IPS-20b (cell line): ENCODE results near the gene CDK9.
"Not testable (repeated sequence)": the region's sequence is repeated elsewhere in the genome, so short reads cannot be mapped to it uniquely, and the experiment has no call there.

ENCODE experiments used
- H3K27ac ChIP-seq: one replicate; pipeline ENCODE4 v1.5.1; 2013; ENCODE audit warnings: low read length
- H3K27me3 ChIP-seq: 2 replicates; pipeline ENCODE4 v1.6.1; 2013; ENCODE audit warnings: mild to moderate bottlenecking, low read length, inconsistent platforms; ENCODE audit not compliant: insufficient read depth
- H3K36me3 ChIP-seq: 2 replicates; pipeline ENCODE4 v1.6.1; 2013; ENCODE audit warnings: low read depth, mild to moderate bottlenecking, inconsistent platforms, low read length, moderate library complexity; ENCODE audit not compliant: insufficient read depth
- H3K4me1 ChIP-seq: 2 replicates; pipeline ENCODE4 v1.6.1; 2013; ENCODE audit warnings: mild to moderate bottlenecking, control low read depth, inconsistent platforms, low read length, moderate library complexity; ENCODE audit not compliant: insufficient read depth
- H3K4me3 ChIP-seq: 2 replicates; pipeline ENCODE4 v1.5.1; 2013; ENCODE audit warnings: mild to moderate bottlenecking, low read length, inconsistent platforms
- H3K9ac ChIP-seq: 2 replicates; pipeline ENCODE4 v1.6.1; 2013; ENCODE audit warnings: low read depth, mild to moderate bottlenecking, inconsistent platforms, low read length, moderate library complexity
- H3K9me3 ChIP-seq: 2 replicates; pipeline ENCODE4 v1.6.1; 2013; ENCODE audit warnings: mild to moderate bottlenecking, low read depth, low read length, inconsistent platforms; ENCODE audit not compliant: insufficient read depth

The CDK9 gene

GRCh38 chr9:127753148-127753547, 32.7 kb upstream of the CDK9 start:
- H3K4me3 ChIP-seq: no peak overlapping the region
- H3K27me3 ChIP-seq: peaks cover 48% of the 10 kb centered on the region
- H3K9ac ChIP-seq: no peak overlapping the region
- peaks cover 4% of the 10 kb centered on the region for H3K4me1 ChIP-seq
- no peak overlapping the region for H3K27ac ChIP-seq
- H3K36me3 ChIP-seq: peaks cover 19% of the 10 kb centered on the region
- H3K9me3 ChIP-seq: no peaks in the 10 kb centered on the region

- Histone ChIP-seq H3K4me1 (peaks cover 4% of the 10 kb centered on the region), H3K27ac (no peak overlapping the region), H3K4me3 (peak overlapping the region; percentile 71; the same call in 1 of the 2 replicates), H3K9ac (no peak overlapping the region), H3K27me3 (peaks cover 48% of the 10 kb centered on the region), H3K9me3 (no peaks in the 10 kb centered on the region), H3K36me3 (peaks cover 17% of the 10 kb centered on the region)
Measured at GRCh38 chr9:127753622-127754021, 32.2 kb upstream of the CDK9 start.

GRCh38 chr9:127754099-127755060, 31.5 kb upstream of the CDK9 start:
- H3K4me3 ChIP-seq: peak overlapping the region; percentile 71
- H3K27me3 ChIP-seq: peaks cover 48% of the 10 kb centered on the region
- peaks cover 4% of the 10 kb centered on the region for H3K4me1 ChIP-seq
- no peak overlapping the region for H3K27ac ChIP-seq
- H3K9me3 ChIP-seq: no peaks in the 10 kb centered on the region
- H3K36me3 ChIP-seq: peaks cover 10% of the 10 kb centered on the region
- peak overlapping the region; percentile 63; the same call in 1 of the 2 replicates for H3K9ac ChIP-seq

DNA sequence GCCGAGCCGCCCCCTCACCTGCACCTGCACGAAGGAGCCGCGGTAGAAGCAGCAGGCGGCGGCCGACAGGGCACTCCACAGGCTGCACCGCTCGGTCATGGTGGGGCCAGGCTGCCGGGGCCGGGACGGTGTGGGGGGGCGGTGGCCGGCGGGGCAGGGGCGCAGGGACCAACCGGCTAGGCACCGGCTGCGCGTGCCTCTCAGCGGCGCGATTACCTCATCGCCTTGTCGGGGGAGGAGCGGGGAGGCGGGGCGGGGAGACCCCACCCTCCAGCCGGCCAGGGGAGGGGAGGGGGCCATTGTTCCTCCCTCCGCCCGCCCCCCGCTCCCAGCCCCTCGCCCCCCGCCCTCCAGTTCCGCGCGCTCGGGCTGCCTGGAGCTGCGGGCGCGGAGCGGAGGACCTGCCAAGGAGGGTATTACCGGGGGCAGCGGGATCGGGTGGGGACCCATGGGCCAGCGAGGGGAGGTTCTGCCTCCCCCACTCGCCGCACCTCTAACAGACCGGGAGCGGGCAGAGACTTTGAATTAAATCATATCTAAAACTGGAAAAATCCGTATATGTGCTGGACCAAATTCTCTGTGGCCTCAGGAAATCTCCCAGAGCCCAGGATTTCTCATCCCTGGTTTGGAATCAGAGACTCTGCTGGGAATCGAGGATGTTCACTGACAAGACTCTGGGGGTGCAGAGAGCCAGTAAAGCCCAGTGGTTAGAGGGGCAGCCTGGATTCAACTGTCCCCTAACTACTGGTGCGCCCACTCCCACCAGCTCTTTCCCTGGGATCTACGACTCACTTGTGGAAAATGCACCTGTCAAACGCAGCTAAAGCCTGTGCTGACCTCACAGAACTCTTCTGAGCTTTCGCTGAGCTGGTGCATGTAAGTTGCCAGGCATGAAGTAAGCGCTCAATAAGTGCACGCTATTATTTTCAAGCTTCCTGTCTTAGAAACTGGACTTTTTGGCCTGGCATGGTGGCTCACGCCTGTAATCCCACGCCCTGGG, 30.5 kb upstream of the CDK9 start:
- no peak overlapping the region for H3K27ac ChIP-seq
- H3K9ac ChIP-seq: peak overlapping the region; percentile 66; the same call in 1 of the 2 replicates
- peaks cover 5% of the 10 kb centered on the region; the same call in 1 of the 2 replicates for H3K36me3 ChIP-seq
- peaks cover 48% of the 10 kb centered on the region for H3K27me3 ChIP-seq
- no peaks in the 10 kb centered on the region for H3K9me3 ChIP-seq
- peak overlapping the region; percentile 79 for H3K4me3 ChIP-seq
- peaks cover 4% of the 10 kb centered on the region for H3K4me1 ChIP-seq

GRCh38 chr9:127756233-127756632, 29.6 kb upstream of the CDK9 start:
- Histone ChIP-seq H3K36me3 (no peaks in the 10 kb centered on the region), H3K27me3 (peaks cover 48% of the 10 kb centered on the region), H3K4me1 (peaks cover 4% of the 10 kb centered on the region), H3K27ac (no peak overlapping the region), H3K9me3 (no peaks in the 10 kb centered on the region), H3K4me3 (no peak overlapping the region), H3K9ac (no peak overlapping the region)

GRCh38 chr9:127756776-127757175, 29.1 kb upstream of the CDK9 start:
- not testable (repeated sequence) for H3K9me3 ChIP-seq, H3K4me1 ChIP-seq, H3K27ac ChIP-seq, H3K4me3 ChIP-seq, H3K36me3 ChIP-seq, H3K9ac ChIP-seq
- peaks cover 44% of the 10 kb centered on the region for H3K27me3 ChIP-seq

DNA sequence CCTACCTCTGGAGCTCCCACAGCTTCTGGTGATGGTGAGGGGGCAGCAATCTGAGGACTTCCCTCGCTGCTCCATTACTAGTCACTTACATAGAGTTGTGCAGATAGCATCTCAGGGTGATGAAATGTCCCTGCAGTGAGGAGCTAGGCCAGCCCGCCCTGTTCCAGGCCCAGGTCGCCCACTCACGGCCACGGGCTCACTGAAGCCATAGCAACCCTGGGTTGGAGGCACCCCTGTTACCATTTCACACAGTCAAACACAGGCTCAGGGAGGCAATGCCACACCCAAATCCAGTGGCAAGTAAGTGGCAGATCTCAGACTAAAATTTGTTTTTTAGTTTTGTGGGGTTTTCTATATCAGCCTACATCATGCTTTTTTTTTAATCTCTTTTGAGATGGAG, 27.0 kb upstream of the CDK9 start:
- no peaks in the 10 kb centered on the region for H3K9me3 ChIP-seq
- no peak overlapping the region for H3K9ac ChIP-seq
- H3K27ac ChIP-seq: no peak overlapping the region
- H3K36me3 ChIP-seq: no peaks in the 10 kb centered on the region
- no peak overlapping the region for H3K4me3 ChIP-seq
- H3K4me1 ChIP-seq: peaks cover 13% of the 10 kb centered on the region
- peaks cover 24% of the 10 kb centered on the region for H3K27me3 ChIP-seq

- H3K9ac ChIP-seq: no peak overlapping the region
- H3K27ac ChIP-seq: no peak overlapping the region
- H3K4me1 ChIP-seq: peaks cover 9% of the 10 kb centered on the region; the same call in 1 of the 2 replicates
- H3K27me3 ChIP-seq: peaks cover 7% of the 10 kb centered on the region
- no peaks in the 10 kb centered on the region for H3K9me3 ChIP-seq
- no peaks in the 10 kb centered on the region for H3K36me3 ChIP-seq
- H3K4me3 ChIP-seq: no peak overlapping the region
Measured at GRCh38 chr9:127761061-127761460, 24.8 kb upstream of the CDK9 start.

GRCh38 chr9:127761491-127761956, 24.3 kb upstream of the CDK9 start:
- H3K4me3 ChIP-seq: no peak overlapping the region
- H3K9me3 ChIP-seq: no peaks in the 10 kb centered on the region
- H3K36me3 ChIP-seq: no peaks in the 10 kb centered on the region
- H3K27me3 ChIP-seq: peaks cover 2% of the 10 kb centered on the region; the same call in 1 of the 2 replicates
- peaks cover 9% of the 10 kb centered on the region; the same call in 1 of the 2 replicates for H3K4me1 ChIP-seq
- H3K27ac ChIP-seq: no peak overlapping the region
- no peak overlapping the region for H3K9ac ChIP-seq

DNA sequence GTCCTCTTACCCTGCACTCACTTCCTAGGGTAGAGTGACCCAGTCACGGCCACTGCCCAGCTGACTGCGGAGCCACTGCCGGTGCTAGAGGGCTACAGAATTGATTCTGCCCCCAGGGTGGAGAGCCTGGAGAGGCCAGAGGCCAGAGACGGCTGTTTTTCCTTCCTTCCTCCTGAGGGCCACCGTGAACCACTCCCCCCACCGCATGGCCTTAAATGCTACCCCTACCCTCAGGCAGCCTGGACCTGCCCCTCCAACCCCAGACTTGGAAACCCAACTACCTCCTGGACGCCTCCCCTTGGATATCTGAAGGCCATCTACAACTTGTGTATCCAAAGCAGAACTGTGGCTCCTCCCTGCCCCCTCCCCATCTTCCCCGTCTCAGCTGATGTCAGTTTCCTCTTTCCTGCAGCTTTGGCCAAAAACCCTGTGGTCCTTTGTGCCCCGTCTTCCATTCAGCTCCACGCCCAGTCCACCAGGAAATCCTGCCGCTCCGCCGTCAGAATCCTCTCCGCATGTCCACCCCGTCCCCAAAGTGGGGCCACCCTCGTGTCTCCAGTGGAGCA, 23.6 kb upstream of the CDK9 start:
- no peaks in the 10 kb centered on the region for H3K27me3 ChIP-seq
- no peak overlapping the region for H3K27ac ChIP-seq
- no peaks in the 10 kb centered on the region for H3K9me3 ChIP-seq
- peaks cover 9% of the 10 kb centered on the region; the same call in 1 of the 2 replicates for H3K4me1 ChIP-seq
- H3K4me3 ChIP-seq: no peak overlapping the region; the same call in 1 of the 2 replicates
- no peaks in the 10 kb centered on the region for H3K36me3 ChIP-seq
- no peak overlapping the region for H3K9ac ChIP-seq

DNA sequence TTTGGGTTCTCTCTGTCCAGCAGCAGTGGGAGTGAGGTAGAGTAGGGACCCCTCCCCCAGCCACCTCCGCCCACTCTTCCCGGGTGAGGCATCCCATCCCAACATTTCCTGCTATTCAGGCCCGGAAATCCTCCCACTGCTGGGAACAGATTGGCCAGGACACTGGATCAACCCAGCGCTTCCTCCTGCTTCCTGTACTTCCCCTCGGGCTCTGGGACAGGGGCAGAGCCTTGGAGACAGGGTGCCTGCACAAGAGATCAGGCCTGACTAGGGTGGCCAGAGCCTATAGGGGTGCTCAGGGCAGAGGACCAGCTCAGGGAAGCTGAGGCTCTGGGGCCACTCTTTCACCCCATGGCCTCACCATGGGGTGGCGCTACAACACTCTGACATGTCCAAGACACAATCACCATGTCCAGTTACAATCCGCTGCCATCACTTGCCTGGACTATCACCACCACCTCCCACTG, 21.9 kb upstream of the CDK9 start:
- Histone ChIP-seq H3K4me3 (no peak overlapping the region), H3K27me3 (no peaks in the 10 kb centered on the region), H3K9ac (no peak overlapping the region), H3K4me1 (peaks cover 14% of the 10 kb centered on the region; the same call in 1 of the 2 replicates), H3K9me3 (no peaks in the 10 kb centered on the region), H3K27ac (no peak overlapping the region), H3K36me3 (no peaks in the 10 kb centered on the region)
